GM04503 (cell line): Measurements from ENCODE around the gene KDM3A.

Source experiments
- DNase-seq: peaks from one replicate; pipeline ENCODE4 v3.0.0-alpha.2; 2012; ENCODE audit warnings: low read depth

KDM3A gene

GRCh38 chr2:86519349-86519748 lies 78.2 kb downstream of the KDM3A start:
- DNase-seq = no peak

GRCh38 chr2:86520153-86520552 lies 79.0 kb downstream of the KDM3A start:
- DNase-seq = no peak

GRCh38 chr2:86521922-86522321 lies 80.8 kb downstream of the KDM3A start:
- DNase-seq = no peak

- DNase-seq = no peak
Observed at GRCh38 chr2:86522711-86523110, 81.5 kb downstream of the KDM3A start.

DNA sequence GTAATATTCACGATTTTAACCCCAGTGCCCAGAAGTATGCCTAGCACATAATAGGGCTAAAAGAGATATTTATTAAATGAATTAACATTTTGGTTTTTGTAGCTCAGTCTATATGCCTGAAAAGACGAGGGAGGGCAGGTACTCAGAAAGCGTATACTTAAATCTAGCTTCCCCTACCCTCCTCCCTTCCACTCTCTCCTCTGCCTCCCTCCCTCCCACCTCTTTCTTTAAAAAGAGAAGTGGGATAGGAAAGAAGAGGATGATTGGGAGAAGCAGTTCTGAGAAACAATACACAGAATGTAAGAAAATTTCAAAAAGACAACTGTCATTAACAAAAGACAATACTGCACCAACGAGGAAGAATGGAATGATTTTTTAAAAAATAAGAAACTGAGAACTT lies 82.3 kb downstream of the KDM3A start:
- no peak for DNase-seq

DNA sequence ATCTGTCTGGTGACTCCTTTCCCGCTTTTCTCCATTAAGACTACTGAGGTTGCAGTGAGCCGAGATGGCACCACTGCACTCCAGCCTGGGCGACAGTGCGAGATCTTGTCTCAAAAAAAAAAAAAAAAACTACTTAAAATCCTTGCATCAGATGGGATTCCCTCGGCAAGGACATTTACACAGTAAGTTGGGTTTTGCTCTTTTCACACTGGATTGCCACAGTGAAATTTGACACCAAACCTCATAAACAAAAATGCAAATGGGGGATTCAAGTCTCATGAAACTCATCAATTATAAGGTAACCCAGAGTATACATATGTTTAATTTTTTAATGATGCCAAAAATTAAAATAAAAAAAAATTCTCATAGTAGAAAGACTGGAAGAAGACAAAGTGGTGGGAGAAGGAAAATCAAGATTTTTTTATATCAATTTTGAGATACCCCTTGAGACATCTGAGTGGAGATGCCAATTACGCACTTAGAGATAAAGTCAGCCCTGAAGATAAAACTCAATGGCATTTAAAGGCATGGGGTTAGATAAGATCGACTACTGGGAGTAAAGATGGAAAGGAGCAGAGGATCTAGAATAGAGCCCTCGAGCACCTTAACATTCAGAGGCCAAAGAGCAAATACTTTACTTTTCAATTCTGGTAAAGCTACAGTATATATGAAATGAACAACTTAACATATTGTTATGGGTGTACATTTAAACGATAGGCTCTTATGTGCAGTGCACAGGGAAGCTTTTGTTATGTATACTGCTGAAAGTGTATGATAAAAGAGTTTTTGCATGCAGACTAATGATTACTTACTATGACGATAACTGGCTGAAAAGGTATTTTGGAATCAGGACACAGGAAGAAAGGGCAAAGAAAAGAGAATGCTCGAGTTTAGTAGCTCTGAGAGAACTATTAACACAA lies 84.5 kb downstream of the KDM3A start:
- DNase-seq = no peak

DNA sequence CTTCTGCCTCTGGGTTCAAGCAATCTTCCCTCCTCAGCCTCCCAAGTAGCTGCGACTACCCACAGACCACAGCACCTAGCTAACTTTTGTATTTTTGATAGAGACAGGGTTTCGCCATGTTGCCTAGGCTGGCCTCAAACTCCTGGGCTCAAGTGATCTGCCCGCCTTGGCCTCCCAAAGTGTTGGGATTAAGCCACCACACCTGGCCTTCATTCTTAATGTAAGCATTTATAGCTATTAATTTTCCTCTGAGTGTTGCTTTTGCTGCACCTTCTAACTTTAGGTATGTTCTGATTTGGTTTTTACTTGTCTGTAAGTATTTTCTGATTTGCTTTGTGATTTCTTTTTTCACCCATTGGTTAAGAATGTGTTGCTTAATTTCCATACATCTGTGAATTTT lies 92.4 kb downstream of the KDM3A start:
- DNase-seq = no peak

GRCh38 chr2:86541334-86541733 lies 100.2 kb downstream of the KDM3A start:
- DNase-seq = no peak
